CD4-positive, alpha-beta T cell treated with Interferon gamma for 1 hour (primary cell): ENCODE measurements around the gene B4GALNT4.
A peak's percentile ranks its signal among the peaks of the same experiment; 100 is the strongest.
"Not testable (repeated sequence)": the region's sequence is repeated elsewhere in the genome, so short reads cannot be mapped to it uniquely, and the experiment has no call there.

Source experiments
- DNase-seq: peaks from one replicate; pipeline ENCODE4 v3.0.0-alpha.2; 2020

Gene B4GALNT4

GRCh38 chr11:360326-361280 is 8.7 kb upstream of the B4GALNT4 start:
- no peak for DNase-seq

GRCh38 chr11:362642-363442 is 6.5 kb upstream of the B4GALNT4 start:
- no peak for DNase-seq

- DNase-seq, result not testable (repeated sequence)
Measured at GRCh38 chr11:363443-363805, 5.9 kb upstream of the B4GALNT4 start.

- peak; percentile 68 for DNase-seq
Measured at GRCh38 chr11:363948-364761, 5.1 kb upstream of the B4GALNT4 start.

DNA sequence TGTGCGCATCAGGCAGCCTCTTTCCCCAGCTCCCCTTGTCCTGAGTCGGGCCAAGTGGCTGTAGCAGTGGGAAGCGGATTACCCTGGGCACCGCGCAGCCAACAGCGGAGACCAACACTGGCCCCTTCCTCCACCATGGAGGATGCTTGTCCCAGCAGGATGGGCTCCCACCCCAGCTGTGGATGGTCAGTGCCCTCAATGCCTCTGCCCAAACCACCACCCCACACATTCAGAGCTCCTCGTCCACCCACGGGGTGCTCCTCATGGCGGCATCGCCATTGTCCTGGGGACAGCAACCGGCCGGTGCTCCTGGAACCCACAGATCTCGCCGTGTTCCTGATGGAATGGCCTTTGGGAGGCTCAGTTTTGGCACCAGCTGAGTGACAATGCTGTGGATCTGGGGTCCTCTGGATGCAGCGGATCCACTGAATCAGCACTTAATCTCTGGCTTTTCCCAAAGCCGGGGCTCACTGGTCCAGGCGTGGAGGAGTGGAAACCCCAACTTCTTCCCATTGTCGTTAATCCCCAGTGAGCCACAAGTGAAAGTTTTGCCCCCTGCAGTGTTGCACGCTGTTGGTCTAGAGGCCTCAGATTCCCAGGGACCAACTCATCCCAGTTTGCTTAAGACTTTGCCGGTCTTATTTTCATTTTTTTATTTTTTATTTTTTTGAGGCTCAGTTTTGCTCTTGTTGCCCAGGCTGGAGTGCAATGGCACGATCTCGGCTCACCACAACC is 4.1 kb upstream of the B4GALNT4 start:
- no peak for DNase-seq

- DNase-seq, result no peak
Measured at GRCh38 chr11:365831-366230, 3.5 kb upstream of the B4GALNT4 start.

- no peak for DNase-seq
Measured at GRCh38 chr11:367956-368413, 1.3 kb upstream of the B4GALNT4 start.

GRCh38 chr11:368414-369335 is 624 bp upstream of the B4GALNT4 start:
- DNase-seq, result no peak

DNA sequence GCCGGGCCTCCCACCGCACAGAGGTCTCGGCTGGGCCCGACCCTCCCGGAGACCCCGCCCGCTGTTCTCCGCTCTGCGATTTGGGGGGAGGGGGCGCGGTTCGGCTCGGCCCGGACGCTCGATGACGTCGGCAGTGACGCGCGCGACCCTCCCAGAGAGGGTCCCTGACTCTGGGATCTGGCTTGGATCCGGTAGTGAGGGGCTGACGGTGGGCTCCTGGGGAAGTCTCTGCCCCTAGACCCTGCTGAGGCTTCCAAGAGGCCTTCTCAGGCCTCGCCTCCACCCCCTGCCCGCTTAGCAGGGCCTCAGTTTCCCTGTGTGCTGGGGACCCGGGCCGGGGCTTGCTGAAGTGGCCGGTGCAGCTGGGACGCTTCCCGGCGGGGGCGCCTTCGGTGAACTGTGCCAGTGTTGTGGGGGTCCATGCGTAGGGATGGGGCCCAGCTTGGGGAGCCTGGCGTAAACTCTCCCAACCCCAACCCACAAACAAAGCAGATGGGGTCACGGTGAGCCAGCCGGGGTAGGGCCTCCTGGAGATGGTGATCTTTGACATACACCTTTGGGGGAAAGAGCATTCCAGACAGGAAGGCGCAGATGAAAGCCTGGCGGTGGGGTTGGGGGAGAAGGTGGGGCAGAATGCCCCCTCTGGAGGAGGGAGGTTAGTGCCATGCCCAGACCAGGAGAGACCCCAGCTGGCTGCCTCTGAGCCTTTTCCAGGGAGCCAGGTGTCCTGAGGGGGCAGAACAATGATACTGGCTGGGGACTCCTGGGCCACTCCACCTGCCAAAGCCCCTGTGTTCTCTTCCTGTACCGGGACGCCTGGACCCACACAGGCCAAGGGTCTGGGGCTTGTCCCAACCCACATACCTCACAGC is 1.0 kb downstream of the B4GALNT4 start:
- DNase-seq, result no peak

DNA sequence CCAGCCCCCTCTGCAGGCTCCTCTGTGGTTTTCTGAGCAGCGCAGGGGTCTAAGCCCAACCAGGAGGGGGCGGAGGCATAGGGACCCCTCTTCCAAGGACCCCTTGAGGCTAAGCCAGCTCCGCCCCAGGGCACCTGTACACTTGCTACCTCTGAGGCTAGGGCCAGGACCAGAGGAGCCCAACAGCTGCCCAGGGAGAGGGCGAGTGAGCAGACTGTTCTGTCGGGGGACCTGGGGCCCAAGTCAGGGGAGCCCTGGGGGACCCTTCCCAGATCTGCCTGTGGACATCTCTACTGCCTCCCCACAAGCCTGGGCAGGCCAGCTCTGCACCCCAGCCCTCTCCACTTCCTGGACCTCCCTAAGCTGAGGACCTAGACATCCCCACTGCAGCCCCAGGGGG is 1.8 kb downstream of the B4GALNT4 start:
- no peak for DNase-seq

DNA sequence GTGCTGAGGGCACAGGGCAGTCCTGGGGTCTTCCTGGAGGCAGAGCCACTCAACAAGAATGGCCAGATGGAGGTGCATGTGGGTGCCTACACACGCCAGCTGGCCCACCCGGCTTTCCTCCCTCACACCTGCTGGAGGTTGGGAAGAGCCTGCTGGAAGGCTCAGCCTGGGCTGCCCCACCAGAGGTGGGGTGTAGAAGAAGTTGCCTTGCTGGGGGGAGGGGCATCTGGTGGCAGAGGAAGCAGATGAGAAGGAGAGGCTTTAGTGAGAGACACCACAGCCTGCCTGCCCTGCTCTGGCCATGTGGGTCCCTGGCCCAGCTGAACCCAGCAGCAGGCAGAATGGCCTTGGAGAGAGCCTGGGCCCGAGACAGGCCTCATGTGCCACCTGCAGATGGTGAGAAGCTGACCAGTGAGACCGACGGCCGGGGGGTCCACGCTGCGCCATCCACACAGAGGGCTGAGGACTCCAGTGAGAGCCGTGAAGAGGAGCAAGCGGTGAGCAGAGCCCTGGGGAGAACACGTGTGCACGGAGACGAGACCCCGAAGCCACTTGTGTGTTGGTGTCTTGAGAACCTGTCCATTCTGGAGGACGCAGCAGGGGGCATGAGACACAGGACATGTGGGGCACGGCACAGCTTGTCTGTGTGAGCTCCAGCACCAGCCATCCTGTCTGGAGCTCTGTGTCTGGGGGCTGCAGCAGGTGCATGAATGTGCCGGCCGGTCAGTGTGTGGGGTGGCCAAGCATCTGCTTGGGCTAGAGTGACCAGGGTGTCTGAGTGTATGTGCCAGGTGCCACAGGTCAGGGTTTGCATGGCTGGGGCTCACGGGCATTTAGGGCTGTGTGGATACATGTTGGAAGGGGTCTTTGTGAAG is 2.7 kb downstream of the B4GALNT4 start:
- DNase-seq, result no peak

DNA sequence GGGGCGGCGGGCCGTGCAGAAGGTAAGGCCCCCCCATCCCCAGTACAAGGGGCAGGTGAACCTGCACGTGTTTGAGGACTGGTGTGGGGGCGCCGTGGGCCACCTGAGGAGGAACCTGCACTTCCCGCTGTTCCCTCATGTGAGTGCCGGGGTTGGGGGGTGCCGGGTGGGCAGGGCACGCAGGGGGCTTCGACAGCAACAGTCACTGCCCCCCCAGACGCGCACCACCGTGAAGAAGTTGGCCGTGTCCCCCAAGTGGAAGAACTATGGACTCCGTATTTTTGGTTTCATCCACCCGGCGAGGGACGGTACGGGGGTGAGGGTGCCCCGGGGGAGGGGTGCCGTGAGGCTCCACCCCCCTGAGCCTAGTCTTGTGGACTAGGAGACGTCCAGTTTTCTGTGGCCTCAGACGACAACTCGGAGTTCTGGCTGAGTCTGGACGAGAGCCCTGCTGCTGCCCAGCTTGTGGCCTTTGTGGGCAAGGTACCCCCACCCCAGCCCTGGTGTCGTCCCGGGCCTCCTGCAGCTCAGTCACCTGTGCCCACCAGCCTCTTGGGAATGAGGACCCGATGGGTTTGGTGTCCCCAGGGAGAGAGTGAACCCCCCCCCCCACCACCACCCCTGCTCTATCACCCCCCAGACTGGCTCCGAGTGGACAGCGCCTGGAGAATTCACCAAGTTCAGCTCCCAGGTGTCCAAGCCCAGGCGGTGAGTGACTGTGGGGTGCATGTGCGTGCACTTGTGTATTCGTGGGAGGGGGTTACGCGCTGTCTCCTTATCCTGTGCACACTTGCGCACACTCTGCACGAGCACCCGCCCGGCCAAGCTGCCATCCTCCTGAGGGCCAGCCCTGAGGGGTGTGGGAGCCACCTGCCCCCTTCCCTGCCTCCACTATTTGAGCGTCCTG is 3.8 kb downstream of the B4GALNT4 start:
- DNase-seq, result no peak

DNA sequence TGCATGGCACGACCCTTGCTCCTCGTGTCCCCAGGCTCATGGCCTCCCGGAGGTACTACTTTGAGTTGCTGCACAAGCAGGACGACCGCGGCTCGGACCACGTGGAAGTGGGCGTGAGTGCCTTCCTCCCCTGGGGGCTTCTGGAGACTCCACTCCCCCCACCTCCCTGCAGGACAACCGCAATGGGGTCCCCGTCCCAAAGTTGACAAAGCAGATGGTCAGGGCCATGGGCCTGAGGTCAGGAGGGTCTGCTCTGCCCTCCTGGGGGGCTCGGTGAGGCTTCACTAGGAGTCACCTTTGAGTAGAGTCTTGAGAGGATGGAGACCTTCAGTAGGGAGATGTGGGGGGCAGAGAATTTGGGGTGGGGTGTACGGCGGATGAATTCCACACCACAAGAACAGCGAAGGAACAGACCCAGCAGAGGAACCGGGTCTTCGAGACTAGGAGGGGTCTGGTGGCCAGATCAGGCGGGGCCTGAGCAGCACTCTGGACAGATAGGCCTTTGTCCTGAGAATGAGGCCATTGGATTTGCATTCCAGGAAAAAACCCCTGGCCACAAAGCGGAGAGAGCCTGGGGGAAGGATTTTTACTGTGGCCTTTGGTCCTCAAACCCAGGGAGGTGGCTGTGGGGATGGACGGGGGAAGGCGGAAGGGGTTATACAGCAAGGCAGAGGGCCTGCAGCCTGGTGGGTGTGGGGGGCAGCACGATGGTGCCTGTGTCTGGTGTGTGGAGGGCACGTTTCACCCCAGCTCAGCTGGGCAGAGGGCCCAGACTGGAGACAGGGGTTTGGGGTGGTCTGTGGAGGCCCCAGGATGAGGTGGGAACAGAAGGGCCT is 4.6 kb downstream of the B4GALNT4 start:
- no peak for DNase-seq

DNA sequence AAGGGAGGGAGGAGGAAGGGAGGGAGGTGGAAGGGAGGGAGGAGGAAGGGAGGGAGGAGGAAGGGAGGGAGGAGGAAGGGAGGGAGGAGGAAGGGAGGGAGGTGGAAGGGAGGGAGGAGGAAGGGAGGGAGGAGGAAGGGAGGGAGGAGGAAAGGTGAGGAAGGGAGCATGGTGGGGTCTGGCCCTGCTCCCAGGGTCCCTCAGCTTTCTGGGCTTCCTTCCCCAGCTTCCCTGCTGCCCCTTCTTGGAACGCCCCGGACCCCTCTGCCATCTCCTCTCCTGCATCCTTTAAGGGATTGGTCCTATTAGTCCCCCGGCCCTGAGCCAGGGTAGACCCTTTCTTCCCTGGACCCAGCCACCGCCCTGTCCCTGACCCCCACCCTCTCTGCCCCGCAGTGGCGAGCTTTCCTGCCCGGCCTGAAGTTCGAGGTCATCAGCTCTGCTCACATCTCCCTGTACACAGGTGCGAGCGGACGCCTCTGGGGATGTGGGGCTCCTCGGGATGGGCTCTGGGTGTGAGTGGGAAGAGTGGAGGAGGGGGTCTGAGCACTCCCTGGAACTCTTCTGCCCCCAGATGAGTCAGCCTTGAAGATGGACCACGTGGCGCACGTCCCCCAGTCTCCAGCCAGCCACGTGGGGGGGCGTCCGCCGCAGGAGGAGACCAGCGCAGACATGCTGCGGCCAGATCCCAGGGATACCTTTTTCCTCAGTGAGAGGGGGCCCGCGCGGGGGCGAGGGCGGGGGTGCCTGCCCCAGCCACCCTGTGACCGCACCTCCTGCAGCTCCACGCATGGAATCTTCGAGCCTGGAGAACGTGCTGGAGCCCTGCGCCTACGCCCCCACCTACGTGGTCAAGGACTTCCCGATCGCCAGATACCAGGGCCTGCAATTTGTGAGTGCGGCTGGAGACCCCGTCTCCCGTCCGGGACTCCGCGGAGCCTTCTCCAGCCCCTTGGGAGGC is 6.0 kb downstream of the B4GALNT4 start:
- no peak for DNase-seq

DNA sequence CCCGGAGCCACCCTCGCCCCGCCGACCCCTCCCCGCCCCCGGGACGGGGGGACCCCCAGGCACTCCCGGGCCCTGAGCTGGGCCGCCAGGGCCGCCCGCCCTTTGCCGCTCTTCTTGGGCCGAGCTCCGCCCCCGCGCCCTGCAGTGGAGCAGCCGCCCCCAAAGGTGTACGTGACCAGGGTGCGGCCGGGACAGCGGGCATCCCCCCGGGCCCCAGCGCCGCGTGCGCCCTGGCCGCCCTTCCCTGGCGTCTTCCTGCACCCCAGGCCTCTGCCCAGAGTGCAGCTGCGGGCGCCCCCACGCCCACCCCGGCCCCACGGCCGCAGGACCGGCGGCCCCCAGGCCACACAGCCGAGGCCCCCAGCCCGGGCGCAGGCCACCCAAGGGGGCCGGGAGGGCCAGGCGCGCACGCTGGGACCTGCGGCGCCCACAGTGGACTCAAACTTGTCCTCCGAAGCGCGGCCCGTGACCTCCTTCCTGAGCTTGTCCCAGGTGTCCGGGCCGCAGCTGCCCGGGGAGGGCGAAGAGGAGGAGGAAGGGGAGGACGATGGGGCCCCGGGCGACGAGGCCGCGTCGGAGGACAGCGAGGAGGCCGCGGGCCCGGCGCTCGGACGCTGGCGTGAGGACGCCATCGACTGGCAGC is 7.4 kb downstream of the B4GALNT4 start:
- no peak for DNase-seq
